Measurements from ENCODE around the gene OR13C2.
"Not testable (repeated sequence)": the region's sequence is repeated elsewhere in the genome, so short reads cannot be mapped to it uniquely, and the experiment has no call there.

Gene OR13C2, protein sequence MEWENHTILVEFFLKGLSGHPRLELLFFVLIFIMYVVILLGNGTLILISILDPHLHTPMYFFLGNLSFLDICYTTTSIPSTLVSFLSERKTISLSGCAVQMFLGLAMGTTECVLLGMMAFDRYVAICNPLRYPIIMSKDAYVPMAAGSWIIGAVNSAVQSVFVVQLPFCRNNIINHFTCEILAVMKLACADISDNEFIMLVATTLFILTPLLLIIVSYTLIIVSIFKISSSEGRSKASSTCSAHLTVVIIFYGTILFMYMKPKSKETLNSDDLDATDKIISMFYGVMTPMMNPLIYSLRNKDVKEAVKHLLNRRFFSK

DNA sequence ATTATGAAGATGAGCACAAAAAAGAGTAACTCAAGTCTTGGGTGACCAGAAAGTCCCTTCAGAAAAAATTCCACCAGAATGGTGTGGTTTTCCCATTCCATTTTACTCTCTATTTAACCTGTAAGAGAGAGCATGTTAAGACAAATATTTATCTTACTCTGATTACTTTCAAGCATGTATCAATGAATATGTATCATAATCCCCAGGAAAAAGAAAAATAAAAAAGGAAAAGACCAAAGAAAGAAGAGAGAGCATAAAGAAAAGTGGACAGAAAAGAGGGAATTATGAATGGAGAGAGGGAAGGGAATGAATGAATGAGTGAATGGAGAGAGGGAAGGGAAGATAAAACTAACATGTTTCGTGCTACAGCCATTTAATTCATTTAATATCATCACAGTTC lies at the start of gene OR13C2:
OR13C2 (minus strand) TSS at position 101 of the 400 bp plus-strand sequence; CDS start at position 101, 0 bp downstream.
- DNase-seq = not testable (repeated sequence)

GRCh38 chr9:104635456-104635855 lies 30.0 kb upstream of the OR13C2 start:
- no peak for DNase-seq

DNA sequence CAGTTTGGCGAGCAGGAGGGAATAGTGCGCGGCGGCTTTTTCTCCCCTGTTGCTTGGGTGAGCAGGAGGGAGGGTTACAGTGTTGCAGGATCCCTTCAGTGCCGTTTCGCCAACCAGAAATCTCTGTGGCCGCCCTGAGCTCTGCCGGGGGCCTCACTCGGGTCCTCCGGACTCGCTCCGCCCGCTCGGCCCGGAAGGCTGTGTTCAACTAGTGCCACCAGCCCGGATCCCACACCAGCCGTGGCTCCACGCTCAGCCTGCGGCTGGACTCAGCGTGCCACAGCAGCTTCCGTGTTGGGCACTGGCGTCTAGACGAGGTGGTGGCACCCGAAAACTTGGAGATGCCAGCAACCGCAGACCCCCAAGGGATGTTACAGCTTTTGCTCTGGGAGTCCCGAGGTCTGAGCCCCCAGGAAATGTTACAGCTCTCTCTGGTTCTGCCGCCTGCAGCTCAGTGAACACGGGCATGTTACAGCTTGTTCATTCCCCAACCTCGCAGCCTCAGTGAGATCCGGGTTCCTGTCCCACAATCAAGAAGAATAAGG lies 28.6 kb upstream of the OR13C2 start:
- DNase-seq = no peak

- DNase-seq = not testable (repeated sequence)
Measured at GRCh38 chr9:104625964-104626363, 20.5 kb upstream of the OR13C2 start.

DNA sequence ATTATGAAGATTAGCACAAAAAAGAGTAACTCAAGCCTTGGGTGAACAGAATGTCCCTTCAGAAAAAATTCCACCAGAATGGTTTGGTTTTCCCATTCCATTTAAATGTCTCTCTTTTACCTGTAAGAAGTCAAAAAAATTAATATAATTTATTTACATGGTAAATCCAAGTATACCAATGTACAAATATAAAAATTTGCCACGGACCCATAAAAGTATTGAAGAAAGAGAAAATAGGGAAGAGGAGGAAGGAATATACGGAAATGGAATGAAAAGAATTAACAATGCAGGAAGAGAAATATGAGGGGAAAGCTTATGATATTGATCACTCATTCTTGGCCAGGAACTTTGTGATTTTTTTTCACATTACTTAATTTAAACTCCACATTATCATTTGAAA lies 12.7 kb upstream of the OR13C2 start, which contains the start of gene OR13C9:
OR13C9 (minus strand) TSS at position 101 of the 400 bp plus-strand sequence; CDS start at position 101, 0 bp downstream.
- DNase-seq = no peak

- no peak for DNase-seq
Measured at GRCh38 chr9:104617418-104617817, 12.0 kb upstream of the OR13C2 start.

- no peak for DNase-seq
Measured at GRCh38 chr9:104611213-104611612, 5.8 kb upstream of the OR13C2 start.

- DNase-seq = peak; percentile 33
Measured at GRCh38 chr9:104608336-104608735, 2.9 kb upstream of the OR13C2 start.

DNA sequence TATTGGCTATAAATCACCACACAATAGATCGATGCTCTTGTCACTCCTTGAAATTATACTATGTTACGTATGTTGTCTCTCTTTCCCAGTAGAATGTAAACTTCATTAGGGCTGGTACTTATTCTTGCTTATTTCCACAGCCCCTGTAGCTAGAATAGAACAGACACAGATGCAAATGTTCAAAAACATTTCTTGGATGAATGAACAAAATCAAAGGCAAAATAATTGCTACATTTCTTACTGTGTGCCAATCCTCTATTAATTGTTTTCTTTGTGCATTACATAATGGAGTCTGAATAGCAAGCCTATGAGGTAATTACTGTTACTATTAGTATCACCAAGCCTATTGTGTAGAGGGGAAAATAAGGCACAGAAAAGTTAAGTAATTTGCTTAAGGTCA lies 725 bp upstream of the OR13C2 start:
- DNase-seq = no peak

DNA sequence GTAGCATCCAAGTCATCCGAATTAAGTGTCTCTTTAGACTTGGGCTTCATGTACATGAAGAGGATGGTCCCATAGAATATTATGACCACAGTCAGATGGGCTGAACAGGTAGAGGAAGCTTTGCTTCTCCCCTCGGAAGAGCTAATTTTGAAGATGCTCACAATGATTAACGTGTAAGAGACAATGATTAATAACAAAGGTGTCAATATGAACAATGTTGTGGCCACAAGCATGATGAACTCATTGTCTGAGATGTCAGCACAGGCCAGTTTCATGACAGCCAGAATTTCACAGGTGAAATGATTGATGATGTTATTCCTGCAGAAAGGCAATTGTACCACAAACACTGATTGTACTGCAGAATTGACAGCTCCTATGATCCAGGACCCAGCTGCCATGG lies 626 bp downstream of the OR13C2 start:
- no peak for DNase-seq

DNA sequence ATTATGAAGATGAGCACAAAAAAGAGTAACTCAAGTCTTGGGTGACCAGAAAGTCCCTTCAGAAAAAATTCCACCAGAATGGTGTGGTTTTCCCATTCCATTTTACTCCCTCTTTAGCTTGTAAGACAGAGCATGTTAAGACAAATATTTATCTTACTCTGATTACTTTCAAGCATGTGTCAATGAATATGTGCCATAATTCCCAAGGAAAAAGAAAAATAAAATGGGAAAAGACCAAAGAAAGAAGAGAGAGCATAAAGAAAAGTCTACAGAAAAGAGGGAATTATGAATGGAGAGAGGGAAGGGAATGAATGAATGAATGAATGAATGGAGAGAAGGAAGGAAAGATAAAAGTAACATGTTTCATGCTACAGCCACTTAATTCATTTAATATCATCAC lies 6.1 kb downstream of the OR13C2 start, which contains the start of gene OR13C5:
OR13C5 (minus strand) TSS at position 101 of the 400 bp plus-strand sequence; CDS start at position 101, 0 bp downstream.
- not testable (repeated sequence) for DNase-seq

GRCh38 chr9:104598749-104599148 lies 6.7 kb downstream of the OR13C2 start:
- not testable (repeated sequence) for DNase-seq

- no peak for DNase-seq
Measured at GRCh38 chr9:104589626-104590025, 15.8 kb downstream of the OR13C2 start.

DNA sequence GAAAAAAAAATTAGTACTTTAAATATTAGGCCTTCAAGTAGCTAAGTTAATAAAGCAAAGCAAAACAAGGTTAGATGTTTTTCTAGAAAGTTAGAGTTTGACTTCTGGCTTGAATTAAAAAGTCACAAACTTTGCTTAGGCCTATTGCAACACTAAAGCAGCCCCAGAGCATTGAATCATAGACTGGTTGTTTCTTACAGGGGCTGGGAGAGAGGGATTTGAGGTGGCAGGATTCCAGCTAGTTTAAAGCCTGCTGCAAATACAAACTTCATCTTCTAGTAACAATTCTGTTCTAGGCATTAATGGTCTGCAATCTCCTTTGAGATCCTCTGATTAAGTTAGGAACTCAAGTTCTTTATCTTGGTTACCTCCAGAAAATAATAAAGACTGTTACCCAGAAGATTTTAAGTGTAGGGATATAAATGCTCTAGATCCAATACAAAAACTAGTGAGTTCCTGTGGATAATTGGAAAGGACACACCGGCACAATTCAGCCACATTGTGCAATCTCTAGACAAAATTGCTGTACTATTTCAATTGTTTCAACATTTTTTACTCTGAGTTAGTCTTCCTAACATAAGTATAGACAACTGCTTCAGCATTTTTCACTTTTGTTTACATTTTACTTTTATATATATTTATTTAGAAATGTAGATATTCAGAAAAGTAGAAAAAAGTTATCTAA lies 18.8 kb downstream of the OR13C2 start:
- DNase-seq = no peak

DNA sequence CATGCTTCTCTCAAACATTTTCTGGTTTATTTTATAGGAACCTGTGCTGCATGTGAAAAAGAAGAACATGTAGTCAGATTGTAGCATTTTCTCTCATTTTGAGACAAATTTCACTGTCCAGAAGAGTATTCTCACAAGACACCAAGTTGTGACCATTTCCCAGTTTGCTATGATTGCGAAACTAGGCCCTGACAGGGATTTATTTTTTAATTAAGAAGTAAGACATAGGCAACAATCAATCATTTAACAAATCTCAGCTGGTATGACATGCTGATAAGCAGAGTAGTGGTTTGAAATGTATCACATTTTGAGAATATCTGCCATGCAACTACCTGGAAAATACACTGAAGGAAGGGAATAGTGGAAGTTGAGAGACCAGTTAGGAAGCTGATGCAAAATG lies 24.9 kb downstream of the OR13C2 start:
- DNase-seq = no peak

DNA sequence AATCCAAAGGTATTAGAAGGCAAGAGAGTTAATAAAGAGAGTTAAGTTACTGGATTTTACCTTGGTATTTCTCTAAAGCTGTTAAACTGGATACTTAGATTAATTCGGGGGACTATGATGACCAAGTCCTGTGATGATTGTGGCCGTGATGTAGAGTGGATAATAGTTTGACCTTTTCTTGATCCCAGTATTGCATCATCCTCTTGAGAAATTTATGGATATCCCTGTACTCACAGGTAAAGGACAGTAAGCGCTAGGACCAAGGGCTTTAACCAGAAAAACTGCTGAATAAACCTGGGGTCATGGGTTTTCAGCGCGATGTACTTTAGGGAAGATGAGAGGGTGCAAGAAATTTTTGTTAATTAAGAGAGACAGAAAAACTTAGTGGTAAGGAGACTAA lies 28.2 kb downstream of the OR13C2 start:
- DNase-seq = no peak

DNA sequence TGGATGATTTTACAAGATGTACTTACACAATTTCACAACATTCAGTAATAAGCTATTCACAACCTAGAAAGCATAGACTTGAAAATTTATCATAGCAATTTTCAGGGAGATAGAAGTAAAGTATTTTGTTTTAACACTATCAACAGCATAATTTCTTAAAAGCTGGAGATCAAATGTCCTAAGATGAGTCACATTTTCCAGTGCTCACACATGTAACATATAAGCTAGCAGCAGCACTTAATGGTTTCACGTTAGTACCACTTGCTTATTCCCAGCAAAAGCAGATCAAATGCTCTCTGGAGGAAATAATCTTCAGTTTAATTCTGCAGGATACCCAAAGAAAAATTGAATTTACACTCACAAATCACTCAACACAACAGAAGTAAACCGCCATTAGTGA lies 30.0 kb downstream of the OR13C2 start:
- DNase-seq = peak; percentile 0

DNA sequence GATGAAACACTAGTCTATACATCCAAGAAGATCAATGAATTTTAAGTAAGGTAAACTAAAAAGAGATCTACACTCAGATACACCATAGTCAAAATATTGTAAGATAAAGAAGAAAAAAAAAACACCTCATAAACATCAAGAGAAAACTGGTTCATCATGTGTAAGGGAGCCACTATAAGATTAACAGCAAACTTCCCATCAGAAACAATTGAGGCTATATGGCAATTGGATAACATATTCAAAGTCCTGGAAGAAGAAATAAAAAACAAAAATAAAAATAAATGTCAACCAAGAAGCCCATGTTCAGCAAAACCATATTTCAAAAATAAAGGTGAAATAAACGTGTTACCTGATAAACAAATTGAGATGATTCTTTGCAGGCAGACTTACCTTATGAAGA lies 32.8 kb downstream of the OR13C2 start:
- peak; percentile 7 for DNase-seq

DNA sequence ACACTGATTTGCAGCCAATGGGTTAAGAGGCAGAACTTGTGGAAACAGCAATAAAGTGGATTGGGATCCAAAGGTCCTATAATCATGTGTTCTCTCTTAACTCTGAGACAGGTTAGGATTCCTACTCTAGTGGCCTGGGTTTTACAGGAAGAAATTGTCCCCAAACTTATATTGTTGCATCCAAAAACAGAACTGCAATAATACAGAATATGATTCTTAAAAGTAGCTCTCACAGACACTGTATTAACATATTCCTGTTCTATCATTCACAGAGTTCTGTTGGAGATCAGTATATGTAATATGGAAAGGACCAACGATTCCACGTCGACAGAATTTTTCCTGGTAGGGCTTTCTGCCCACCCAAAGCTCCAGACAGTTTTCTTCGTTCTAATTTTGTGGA lies 36.6 kb downstream of the OR13C2 start, which contains the start of gene OR13C8:
OR13C8 (plus strand) TSS at position 301 of the 400 bp plus-strand sequence; CDS start at position 301, 0 bp downstream.
- DNase-seq = no peak

DNA sequence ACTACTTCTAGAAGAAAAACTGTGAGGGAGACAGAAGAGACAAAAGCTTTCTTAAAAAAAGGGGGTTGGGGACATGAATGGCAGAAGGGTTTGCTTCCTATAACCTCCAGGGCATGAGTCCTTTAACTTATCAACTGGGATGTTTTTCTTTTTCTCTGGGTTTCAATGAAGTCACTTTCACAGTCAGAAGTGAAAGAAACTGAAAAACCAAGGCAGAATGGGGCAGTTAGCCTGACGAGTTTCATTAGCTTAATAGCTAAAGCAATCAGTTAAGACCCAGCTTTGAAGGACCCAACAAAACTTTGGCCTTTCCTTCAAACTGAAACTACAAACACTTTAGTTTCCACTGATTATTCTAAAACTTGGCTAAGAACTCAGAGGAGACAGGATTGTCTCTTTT lies 41.1 kb downstream of the OR13C2 start:
- no peak for DNase-seq

- DNase-seq = no peak
Measured at GRCh38 chr9:104556830-104557634, 48.4 kb downstream of the OR13C2 start.

GRCh38 chr9:104555521-104555920 lies 49.9 kb downstream of the OR13C2 start:
- no peak for DNase-seq

Measured in DMS53 (cell line).